NT2/D1 (cell line): ENCODE results near the gene FLNB.

Experiments used
- DNase-seq: peaks from one replicate; pipeline ENCODE4 v3.0.0-alpha.2; 2011; ENCODE audit warnings: low read depth, low spot score
- H3K27me3 ChIP-seq: 2 replicates; pipeline ENCODE4 v1.6.0; 2011; ENCODE audit warnings: mild to moderate bottlenecking; ENCODE audit not compliant: insufficient read length, insufficient read depth
- H3K36me3 ChIP-seq: 2 replicates; pipeline ENCODE4 v1.6.1; 2011; ENCODE audit warnings: mild to moderate bottlenecking, low read length, mixed read lengths; ENCODE audit not compliant: insufficient read depth, insufficient read length
- H3K4me1 ChIP-seq: 2 replicates; pipeline ENCODE4 v1.5.1; 2011; ENCODE audit not compliant: insufficient read depth, insufficient read length
- H3K4me3 ChIP-seq: 2 replicates; pipeline ENCODE4 v1.5.1; 2011; ENCODE audit warnings: low read depth; ENCODE audit not compliant: insufficient read length
- H3K9ac ChIP-seq: 2 replicates; pipeline ENCODE4 v1.6.0; 2011; ENCODE audit warnings: low read depth; ENCODE audit not compliant: insufficient read length
- H3K9me3 ChIP-seq: 2 replicates; pipeline ENCODE4 v1.5.1; 2011; ENCODE audit warnings: mild to moderate bottlenecking, low read length; ENCODE audit not compliant: insufficient read depth
- SUZ12 ChIP-seq: IDR thresholded peaks from 2 replicates; pipeline ENCODE4 v1.6.1; 2011; ENCODE audit not compliant: insufficient read length, insufficient read depth; ENCODE audit errors: extremely low read depth
- YY1 ChIP-seq: IDR thresholded peaks from 2 replicates; pipeline ENCODE4 v1.6.1; 2011; ENCODE audit not compliant: insufficient read length, insufficient read depth
- ZNF274 ChIP-seq: IDR thresholded peaks from 2 replicates; pipeline ENCODE4 v1.6.1; 2011; ENCODE audit warnings: mild to moderate bottlenecking, low read depth, low read length

FLNB gene

GRCh38 chr3:58180940-58181587, 172.8 kb downstream of the FLNB start:
- Histone ChIP-seq H3K4me1 (peaks cover 9% of the 10 kb centered on the region), H3K4me3 (no peak overlapping the region), H3K9me3 (no peaks in the 10 kb centered on the region), H3K27me3 (peaks cover 3% of the 10 kb centered on the region), H3K36me3 (no peaks in the 10 kb centered on the region), H3K9ac (no peak overlapping the region)
- no peak for DNase-seq
- TF ChIP-seq SUZ12 = no peak
- no peak for TF ChIP-seq ZNF274
- TF ChIP-seq YY1 = no peak

GRCh38 chr3:58183221-58183620, 175.0 kb downstream of the FLNB start:
- Histone ChIP-seq H3K9me3 (no peaks in the 10 kb centered on the region), H3K4me1 (peaks cover 4% of the 10 kb centered on the region), H3K9ac (no peak overlapping the region), H3K27me3 (peaks cover 3% of the 10 kb centered on the region), H3K36me3 (no peaks in the 10 kb centered on the region), H3K4me3 (no peak overlapping the region)
- DNase-seq = no peak
- TF ChIP-seq YY1 (no peak), ZNF274 (no peak), SUZ12 (no peak)

- TF ChIP-seq YY1 (no peak), SUZ12 (no peak), ZNF274 (no peak)
- no peak overlapping the region for H3K4me3 ChIP-seq
- no peaks in the 10 kb centered on the region for H3K9me3 ChIP-seq
- H3K36me3 ChIP-seq = no peaks in the 10 kb centered on the region
- H3K4me1 ChIP-seq = peaks cover 6% of the 10 kb centered on the region
- peaks cover 3% of the 10 kb centered on the region for H3K27me3 ChIP-seq
- DNase-seq = no peak
- no peak overlapping the region for H3K9ac ChIP-seq
Observed at GRCh38 chr3:58183891-58184290, 175.7 kb downstream of the FLNB start.

- no peak overlapping the region for H3K4me3 ChIP-seq
- H3K4me1 ChIP-seq = peaks cover 11% of the 10 kb centered on the region
- H3K9ac ChIP-seq = no peak overlapping the region
- DNase-seq = no peak
- peaks cover 3% of the 10 kb centered on the region for H3K27me3 ChIP-seq
- no peaks in the 10 kb centered on the region for H3K9me3 ChIP-seq
- no peaks in the 10 kb centered on the region for H3K36me3 ChIP-seq
- TF ChIP-seq ZNF274 (no peak), SUZ12 (no peak), YY1 (no peak)
Observed at GRCh38 chr3:58184309-58184981, 176.2 kb downstream of the FLNB start.

- H3K36me3 ChIP-seq = no peaks in the 10 kb centered on the region
- H3K4me3 ChIP-seq = no peak overlapping the region
- peaks cover 11% of the 10 kb centered on the region for H3K4me1 ChIP-seq
- no peak for DNase-seq
- no peak overlapping the region for H3K9ac ChIP-seq
- H3K27me3 ChIP-seq = peaks cover 3% of the 10 kb centered on the region
- H3K9me3 ChIP-seq = no peaks in the 10 kb centered on the region
- TF ChIP-seq YY1 = no peak
- TF ChIP-seq ZNF274 = no peak
- no peak for TF ChIP-seq SUZ12
Observed at GRCh38 chr3:58184982-58185360, 176.7 kb downstream of the FLNB start.

GRCh38 chr3:58188173-58188564, 179.9 kb downstream of the FLNB start:
- no peak for TF ChIP-seq SUZ12
- no peak for TF ChIP-seq ZNF274
- no peak for TF ChIP-seq YY1
- H3K36me3 ChIP-seq = no peaks in the 10 kb centered on the region
- H3K27me3 ChIP-seq = no peaks in the 10 kb centered on the region
- no peaks in the 10 kb centered on the region for H3K9me3 ChIP-seq
- DNase-seq = no peak
- H3K4me3 ChIP-seq = no peak overlapping the region
- no peak overlapping the region for H3K9ac ChIP-seq
- H3K4me1 ChIP-seq = peaks cover 13% of the 10 kb centered on the region

GRCh38 chr3:58188921-58189451, 180.8 kb downstream of the FLNB start:
- Histone ChIP-seq H3K36me3 (no peaks in the 10 kb centered on the region), H3K9me3 (no peaks in the 10 kb centered on the region), H3K4me1 (peaks cover 13% of the 10 kb centered on the region), H3K4me3 (no peak overlapping the region), H3K9ac (peak overlapping the region; percentile 16), H3K27me3 (no peaks in the 10 kb centered on the region)
- TF ChIP-seq SUZ12 = no peak
- TF ChIP-seq YY1 = no peak
- TF ChIP-seq ZNF274 = no peak
- no peak for DNase-seq
